Middle frontal gyrus (tissue), 1 donor: ENCODE measurements around the gene SHISA6.

Experiments
- DNase-seq: peaks from one replicate; pipeline ENCODE4 v3.0.0-alpha.2; 2015; ENCODE audit warnings: low spot score; ENCODE audit errors: extremely low spot score

The SHISA6 gene

DNA sequence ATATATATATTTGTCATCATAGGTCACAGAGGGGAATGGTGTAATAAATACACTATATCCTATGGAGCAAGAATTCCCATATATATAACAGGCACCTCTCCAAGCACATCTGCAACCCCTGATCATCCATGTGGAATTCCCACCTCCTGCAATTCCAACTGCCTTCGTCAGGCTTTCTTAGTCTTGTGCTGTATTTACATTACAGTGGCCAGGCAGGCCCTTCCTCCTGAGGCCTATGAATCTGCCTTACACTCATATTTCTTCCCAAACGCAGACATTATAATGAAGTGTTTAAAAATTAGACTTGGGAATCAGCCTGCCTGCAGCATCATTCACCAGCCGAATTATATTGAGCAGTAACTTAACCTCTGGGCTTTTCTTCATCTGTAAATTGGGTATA is 338.0 kb downstream of the SHISA6 start:
- DNase-seq = no peak

DNA sequence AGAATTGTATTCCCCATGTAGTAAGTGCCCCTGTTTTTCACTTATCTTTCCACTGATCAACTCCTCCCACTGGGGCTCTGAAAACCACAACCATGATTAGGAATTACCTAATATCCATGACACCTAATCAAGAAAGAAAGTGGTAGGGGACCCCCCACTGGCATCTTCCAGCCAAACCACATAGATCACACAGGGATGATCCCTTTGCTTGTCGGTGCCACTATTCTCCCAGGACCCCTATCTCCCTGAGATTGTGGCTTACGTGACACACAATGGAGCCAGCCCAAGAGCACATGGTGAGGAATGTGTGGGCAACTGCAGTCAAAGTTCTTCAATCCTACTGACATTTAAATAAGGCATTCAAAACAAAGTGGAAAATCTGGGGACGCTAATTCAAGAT is 339.7 kb downstream of the SHISA6 start:
- no peak for DNase-seq

DNA sequence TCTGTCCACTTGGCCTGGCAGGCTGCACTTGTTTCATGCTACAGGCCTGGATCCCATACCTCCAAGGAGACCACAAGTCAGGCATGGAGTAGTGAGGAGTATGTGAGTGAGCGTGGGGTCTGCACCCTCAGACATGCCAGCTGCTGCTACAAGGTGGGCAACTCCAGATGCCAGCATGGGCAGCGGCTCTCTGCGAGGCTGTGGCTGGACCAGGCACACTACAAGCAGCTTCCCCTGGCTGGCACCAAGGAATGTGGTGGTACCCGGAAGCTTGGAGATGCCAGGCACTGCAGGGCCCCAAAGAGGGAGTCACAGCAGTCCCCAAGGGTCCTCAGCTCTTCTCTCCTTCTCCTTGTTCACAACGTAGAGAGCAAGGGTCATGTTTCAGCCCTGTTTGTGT is 341.2 kb downstream of the SHISA6 start:
- DNase-seq = no peak

DNA sequence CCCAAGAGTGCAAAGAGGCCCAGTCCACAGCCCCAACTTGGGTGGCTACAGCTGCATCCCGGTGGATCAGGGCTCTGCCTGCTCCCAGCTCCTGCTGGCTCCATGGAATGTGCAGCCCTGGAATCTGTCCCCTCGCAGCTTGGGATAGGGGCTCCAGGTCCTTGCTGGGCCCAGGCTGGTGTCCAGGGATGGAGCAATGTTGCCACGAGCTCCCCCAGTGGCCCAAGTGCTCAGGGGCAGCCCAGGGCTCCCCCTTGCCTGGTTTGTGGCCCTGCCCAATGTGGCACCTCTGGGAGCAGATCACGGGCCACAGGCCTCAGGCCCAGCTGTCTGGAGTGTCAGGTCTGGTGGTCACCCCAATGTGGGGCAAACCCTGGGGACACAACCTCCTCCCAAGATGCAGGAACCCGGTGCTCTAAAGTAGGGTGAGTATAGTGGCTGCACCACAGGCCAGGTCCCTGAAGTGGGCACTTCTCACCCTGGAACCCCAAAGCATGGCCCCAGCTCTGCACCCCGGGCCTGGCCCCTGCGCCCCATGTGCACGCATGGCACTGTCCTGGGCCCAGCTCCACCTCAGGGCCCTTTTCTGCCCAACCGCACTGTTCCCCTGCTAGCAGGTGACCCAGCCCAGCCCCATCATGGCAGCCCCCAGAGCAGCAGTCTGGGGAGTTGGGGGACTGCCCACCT is 342.4 kb downstream of the SHISA6 start:
- DNase-seq = no peak

DNA sequence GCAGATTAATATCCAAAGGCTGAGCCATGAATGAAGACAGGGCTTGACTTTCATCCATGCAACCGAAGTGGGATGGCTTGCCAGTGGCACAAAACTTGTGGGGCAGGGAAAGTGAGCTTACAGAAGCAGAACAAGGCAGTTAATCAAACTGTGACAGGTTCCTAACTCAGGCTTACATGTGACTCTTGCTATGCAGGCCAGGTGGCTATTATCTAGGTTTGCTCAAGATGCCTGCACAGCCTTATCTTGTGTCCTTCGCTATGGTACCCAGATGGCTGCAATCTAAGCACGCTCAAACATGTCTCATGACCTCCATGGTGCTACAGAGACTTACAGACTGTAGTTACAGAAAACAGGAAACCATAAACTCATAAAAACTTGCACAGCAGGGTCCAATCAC is 348.7 kb downstream of the SHISA6 start:
- DNase-seq = no peak

DNA sequence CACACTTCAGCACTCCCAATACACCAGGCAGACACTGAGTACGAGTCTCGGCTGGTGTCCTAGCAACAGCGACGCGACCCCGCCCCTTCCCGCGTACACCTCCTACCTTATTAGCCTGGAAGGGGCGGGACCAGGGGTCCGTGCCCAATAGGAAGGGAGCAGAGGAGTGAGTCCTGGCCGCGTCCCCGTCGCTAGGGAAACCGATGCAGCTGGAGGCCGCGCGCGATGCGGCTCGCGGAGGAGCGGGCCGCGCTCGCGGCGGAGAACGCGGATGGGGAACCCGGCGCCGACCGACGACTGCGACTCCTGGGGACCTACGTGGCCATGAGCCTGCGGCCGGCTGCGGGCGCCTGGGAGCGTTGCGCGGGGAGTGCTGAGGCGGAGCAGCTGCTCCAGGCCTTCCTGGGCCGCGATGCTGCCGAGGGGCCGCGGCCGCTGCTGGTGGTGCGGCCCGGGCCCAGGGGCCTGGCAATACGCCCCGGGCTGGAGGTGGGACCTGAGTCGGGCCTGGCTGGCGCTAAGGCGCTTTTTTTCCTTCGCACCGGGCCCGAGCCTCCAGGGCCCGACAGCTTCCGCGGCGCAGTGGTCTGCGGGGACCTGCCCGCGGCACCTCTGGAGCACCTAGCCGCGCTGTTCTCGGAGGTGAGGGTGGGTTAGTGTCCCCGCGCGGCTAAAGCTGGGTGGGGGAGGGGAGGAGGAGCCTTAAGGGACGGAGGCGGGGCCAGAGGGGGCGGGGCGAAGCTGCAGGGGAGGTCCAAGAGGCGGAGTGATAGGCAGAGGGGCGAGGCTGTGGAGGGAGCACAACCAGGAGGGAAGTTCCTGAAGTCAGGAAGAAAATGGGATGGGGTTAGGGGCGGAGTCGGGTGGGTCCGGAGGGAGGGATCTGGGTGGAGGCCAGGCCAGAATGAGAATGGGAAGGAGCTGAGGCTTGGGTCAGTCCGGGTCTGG is 357.5 kb downstream of the SHISA6 start, which contains the start of gene DNAH9:
TSS of gene DNAH9 (plus strand) at position 197 of the 948 bp plus-strand sequence. CDS start at position 226, 29 bp downstream.
- DNase-seq = peak; percentile 84

DNA sequence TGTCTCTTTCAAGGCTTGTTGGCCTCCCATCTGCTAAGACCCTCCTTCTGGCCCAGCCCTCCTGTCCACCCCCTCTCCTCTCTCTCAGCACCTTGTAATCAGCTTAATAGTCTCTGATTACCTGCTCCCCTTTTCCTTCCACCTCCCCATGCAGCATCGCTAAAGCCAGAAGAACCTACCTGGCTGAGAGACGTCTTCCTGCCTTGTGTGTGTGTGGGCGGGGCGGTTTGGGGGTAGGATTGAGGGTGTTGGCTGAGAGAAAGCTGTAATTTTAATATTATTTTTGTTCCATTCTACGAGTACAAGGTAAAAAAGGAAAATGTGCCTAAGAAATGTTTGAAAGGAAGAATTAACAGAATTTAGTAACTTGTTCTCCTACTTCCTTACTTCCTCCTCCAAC is 360.6 kb downstream of the SHISA6 start:
- no peak for DNase-seq

DNA sequence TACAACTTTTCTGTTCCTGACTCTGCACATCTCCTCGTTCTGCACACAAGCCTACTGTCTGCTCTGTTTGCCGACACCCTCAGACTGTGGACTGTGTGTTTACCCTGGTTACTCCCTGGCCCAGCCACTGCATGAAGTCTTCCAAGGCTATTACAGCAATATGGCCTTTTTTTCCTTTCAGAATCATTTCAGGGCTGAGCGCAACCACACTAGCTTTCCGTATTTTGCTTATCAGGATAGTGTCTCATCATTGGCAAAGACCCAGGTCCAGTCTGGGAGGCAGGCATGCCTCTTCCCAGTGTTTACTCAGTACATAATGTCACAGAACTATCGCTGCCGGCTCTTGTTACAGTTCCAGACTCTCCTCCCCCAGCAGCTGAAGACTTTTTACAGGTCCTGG is 367.4 kb downstream of the SHISA6 start:
- DNase-seq = no peak

DNA sequence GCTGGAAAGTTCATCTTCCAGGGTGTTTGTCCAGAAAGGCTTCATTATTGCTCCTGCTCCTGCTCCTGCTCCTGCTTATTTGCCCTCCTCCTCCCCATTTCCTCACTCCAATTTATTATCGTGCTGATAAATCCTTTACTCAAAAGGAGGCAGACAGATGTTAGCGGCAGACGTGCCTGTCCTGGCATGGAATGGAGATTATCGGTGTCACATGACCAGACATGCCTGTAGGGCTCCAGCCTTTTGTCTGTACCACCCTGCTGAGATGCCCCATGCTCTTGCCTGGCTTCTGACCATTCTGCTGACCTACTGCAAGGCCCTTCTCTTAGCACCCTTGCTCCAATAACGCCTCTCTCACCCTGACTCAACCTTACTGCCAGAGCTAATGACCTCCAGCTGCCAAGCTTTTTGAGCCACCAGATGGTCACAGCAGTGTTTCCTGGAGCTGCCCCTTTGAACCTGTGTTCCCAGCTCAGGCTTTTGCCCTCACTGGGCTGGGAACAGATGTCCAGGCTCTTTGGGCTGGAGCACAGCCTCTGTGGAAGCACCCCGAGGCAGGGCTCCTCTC is 370.1 kb downstream of the SHISA6 start:
- DNase-seq = no peak

DNA sequence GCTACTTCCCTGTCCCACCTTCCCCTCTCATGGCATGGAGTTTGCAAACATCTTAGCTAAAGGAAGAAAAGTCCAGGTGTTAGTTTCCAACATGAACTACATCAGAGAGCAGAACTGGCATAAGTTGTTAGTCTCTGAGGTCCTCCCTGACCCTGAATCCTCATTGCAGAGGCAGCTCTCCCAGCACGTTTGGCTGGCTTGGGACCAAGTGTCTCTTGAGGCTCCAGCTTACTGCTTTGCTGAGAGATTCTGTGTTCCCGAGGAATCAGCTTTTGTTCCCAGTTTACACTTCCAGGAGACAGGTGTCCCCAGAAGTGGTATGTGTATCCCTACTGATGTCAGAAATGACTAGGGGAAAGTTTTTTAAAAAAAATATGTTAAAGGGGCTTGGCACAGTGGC is 371.9 kb downstream of the SHISA6 start:
- no peak for DNase-seq
